HepG2 (cell line): ENCODE measurements around the gene ZDHHC7. TPM values are rescaled to one million over a fixed set of nuclear protein-coding genes. Genes with fewer than 3 reads are reported as not detected.

ENCODE experiments used
- ARNTL ChIP-seq: sonication (generic); formaldehyde crosslinking; IDR thresholded peaks from 2 replicates; pipeline ENCODE4 v1.4.0; 2020; ENCODE audit warnings: mild to moderate bottlenecking, missing genetic modification reagents
- CBX2 ChIP-seq, 2 experiments: fragments of 200-600 bp in 1 of 2; sonication (generic); formaldehyde crosslinking in 1 of 2; IDR thresholded peaks; 2 replicates each; pipeline versions ENCODE4 v1.7.0 to v1.8.1; 2018 to 2022; ENCODE audit warnings: low read depth in 2 of 2, low read length in 1 of 2, mild to moderate bottlenecking in 1 of 2, missing genetic modification reagents in 1 of 2
- CEBPB ChIP-seq: IDR thresholded peaks from 2 replicates; pipeline ENCODE4 v1.6.1; 2011; ENCODE audit warnings: low read depth, low read length, improper control_type of control experiment, borderline replicate concordance
- GLI4 ChIP-seq: sonication (generic); formaldehyde crosslinking; IDR thresholded peaks from 2 replicates; pipeline ENCODE4 v1.5.1; 2020; ENCODE audit warnings: missing genetic modification reagents, mild to moderate bottlenecking, moderate library complexity, borderline replicate concordance
- HDAC2 ChIP-seq: sonication (generic); formaldehyde crosslinking; IDR thresholded peaks from 2 replicates; pipeline ENCODE4 v1.4.0; 2020; ENCODE audit warnings: missing genetic modification reagents
- HOXA3 ChIP-seq: sonication (generic); formaldehyde crosslinking; IDR thresholded peaks from 2 replicates; pipeline ENCODE4 v1.5.0; 2020; ENCODE audit warnings: missing genetic modification reagents
- KDM6A ChIP-seq: IDR thresholded peaks from 2 replicates; pipeline ENCODE4 v1.6.1; 2016; ENCODE audit warnings: low read depth
- KMT2A ChIP-seq: sonication (generic); formaldehyde crosslinking; IDR thresholded peaks from 2 replicates; pipeline ENCODE4 v1.4.0; 2020; ENCODE audit warnings: missing genetic modification reagents
- PAWR ChIP-seq: sonication (generic); formaldehyde crosslinking; IDR thresholded peaks from 2 replicates; pipeline ENCODE4 v1.4.0; 2020; ENCODE audit warnings: missing genetic modification reagents, mild to moderate bottlenecking, borderline replicate concordance
- PHF20 ChIP-seq: sonication (generic); formaldehyde crosslinking; IDR thresholded peaks from 2 replicates; pipeline ENCODE4 v1.5.0; 2020; ENCODE audit warnings: mild to moderate bottlenecking, missing genetic modification reagents
- RFXANK ChIP-seq: IDR thresholded peaks from 2 replicates; pipeline ENCODE4 v1.6.1; 2016
- SIN3B ChIP-seq: fragments of 150-350 bp; IDR thresholded peaks from 2 replicates; pipeline ENCODE4 v1.6.1; 2014; ENCODE audit warnings: low read length
- TAF15 ChIP-seq: fragments of 200-400 bp; formaldehyde crosslinking; IDR thresholded peaks from one replicate; pipeline ENCODE4 v1.6.1; 2018; ENCODE audit warnings: mild to moderate bottlenecking, low read depth, low read length; ENCODE audit not compliant: poor library complexity, severe bottlenecking
- TCF12 ChIP-seq, 2 experiments: fragments of 450-650 bp in 1 of 2; sonication (generic) in 1 of 2; formaldehyde crosslinking in 1 of 2; IDR thresholded peaks; 2 replicates each; pipeline versions ENCODE4 v1.6.1 to v1.8.0; 2017 to 2022; ENCODE audit warnings: antibody characterized with exemption in 1 of 2, mild to moderate bottlenecking in 1 of 2, missing genetic modification reagents in 1 of 2, moderate library complexity in 1 of 2
- TP53 ChIP-seq: sonication (generic); formaldehyde crosslinking; conservative IDR thresholded peaks from 2 replicates; pipeline ENCODE4 v1.4.0; 2020; ENCODE audit warnings: missing genetic modification reagents
- ZNF235 ChIP-seq: sonication (generic); formaldehyde crosslinking; IDR thresholded peaks from 2 replicates; pipeline ENCODE4 v1.8.1; 2023; ENCODE audit warnings: mild to moderate bottlenecking, missing genetic modification reagents, borderline replicate concordance
- ZNF496 ChIP-seq: sonication (generic); formaldehyde crosslinking; IDR thresholded peaks from 2 replicates; pipeline ENCODE4 v1.8.1; 2023; ENCODE audit warnings: mild to moderate bottlenecking, moderate library complexity, missing genetic modification reagents; ENCODE audit not compliant: insufficient replicate concordance
- ZNF605 ChIP-seq: sonication (generic); formaldehyde crosslinking; IDR thresholded peaks from 2 replicates; pipeline ENCODE4 v1.8.0; 2022; ENCODE audit warnings: mild to moderate bottlenecking, missing genetic modification reagents
- ZNF672 ChIP-seq: sonication (generic); formaldehyde crosslinking; IDR thresholded peaks from 2 replicates; pipeline ENCODE4 v1.8.1; 2022; ENCODE audit warnings: missing genetic modification reagents
- ZNF7 ChIP-seq: IDR thresholded peaks from 2 replicates; pipeline ENCODE4 v1.6.1; 2016; ENCODE audit warnings: missing biosample characterization, missing genetic modification reagents
- ZNF776 ChIP-seq: sonication (generic); formaldehyde crosslinking; IDR thresholded peaks from 2 replicates; pipeline ENCODE4 v1.4.0; 2020; ENCODE audit warnings: mild to moderate bottlenecking, missing genetic modification reagents
- ZNF816 ChIP-seq: sonication (generic); formaldehyde crosslinking; IDR thresholded peaks from 2 replicates; pipeline ENCODE4 v1.8.0; 2022; ENCODE audit warnings: missing genetic modification reagents, mild to moderate bottlenecking, borderline replicate concordance
- ZSCAN9 ChIP-seq: IDR thresholded peaks from 2 replicates; pipeline ENCODE4 v1.6.1; 2016; ENCODE audit warnings: borderline replicate concordance
- polyA plus RNA-seq, 8 experiments: library from polyadenylated mRNA; depleted of rRNA in 3 of 8; stranded (reverse) in 7 of 8; unstranded in 1 of 8; fragments of >200 nt; fragmentation: Illumina TruSeq in 4 of 8; extraction: Trizol in 4 of 8; gene quantifications; 2 replicates each; pipeline versions ENCODE4 v1.2.1 to v1.2.3, GENCODE V29; 2011 to 2016; ENCODE audit warnings: low read depth in 4 of 8, missing spikeins in 1 of 8, mixed read lengths in 1 of 8; ENCODE audit not compliant: insufficient read depth in 1 of 8
- total RNA-seq, 5 experiments: library from RNA; depleted of rRNA; stranded (reverse); fragments of >200 nt; fragmentation: Illumina TruSeq; extraction: Trizol; gene quantifications; 2 replicates each; pipeline ENCODE4 v1.2.3, GENCODE V29; 2016; ENCODE audit warnings: low read depth in 1 of 5
- TF ChIP-seq, protein P1 (sequence below): sonication (generic); formaldehyde crosslinking; IDR thresholded peaks from 2 replicates; pipeline ENCODE4 v1.8.0; 2022; ENCODE audit warnings: missing genetic modification reagents, mild to moderate bottlenecking, moderate library complexity, borderline replicate concordance
- TF ChIP-seq, protein P2 (sequence below): sonication (generic); formaldehyde crosslinking; IDR thresholded peaks from 2 replicates; pipeline ENCODE4 v1.4.0; 2020; ENCODE audit warnings: missing genetic modification reagents
- TF ChIP-seq, protein P3 (sequence below): sonication (generic); formaldehyde crosslinking; conservative IDR thresholded peaks from 2 replicates; pipeline ENCODE4 v1.8.0; 2022; ENCODE audit warnings: missing genetic modification reagents

ZDHHC7 gene
- total and polyA plus RNA-seq, 2 of the 13 experiments (the other 11 are each of a cell fraction or from before 2014, with no cell fraction given): 46.8 to 67.6 TPM

DNA sequence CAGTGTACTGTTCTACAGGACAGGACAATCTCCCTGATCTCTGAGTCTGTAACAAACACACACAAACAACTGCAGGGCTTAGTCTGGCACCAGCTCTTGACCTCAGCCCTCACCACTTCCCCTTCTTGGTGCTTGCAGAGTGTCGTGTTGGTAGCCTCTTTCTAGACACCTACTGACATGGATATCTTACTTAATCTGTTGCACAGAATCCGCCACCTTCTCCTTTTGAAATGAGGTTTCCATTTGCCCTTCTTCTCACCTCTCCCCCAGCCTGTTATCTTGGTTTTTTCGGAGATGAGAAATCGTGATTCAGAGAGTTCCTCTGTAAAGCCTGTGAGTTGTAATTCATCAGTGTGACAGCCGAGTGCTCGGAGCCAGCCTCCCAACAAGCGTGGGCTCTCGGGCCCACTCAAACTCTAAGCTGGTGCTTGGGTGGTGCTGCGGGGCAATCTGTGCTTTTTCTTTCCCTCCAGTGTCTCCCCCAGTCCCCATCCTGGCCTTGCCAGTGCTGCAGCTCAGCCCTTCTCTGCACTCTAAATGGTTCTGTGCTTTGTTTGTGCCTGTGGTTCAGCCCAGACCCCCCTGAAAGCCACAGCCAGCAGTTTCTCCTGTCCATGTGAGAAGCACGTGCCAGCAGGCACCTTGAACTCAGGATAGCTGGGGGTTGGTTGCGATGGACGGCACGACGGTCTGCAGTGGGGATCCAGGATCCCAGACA is 44.3 kb upstream of the ZDHHC7 start (continued):
- TF ChIP-seq, protein P1, sequence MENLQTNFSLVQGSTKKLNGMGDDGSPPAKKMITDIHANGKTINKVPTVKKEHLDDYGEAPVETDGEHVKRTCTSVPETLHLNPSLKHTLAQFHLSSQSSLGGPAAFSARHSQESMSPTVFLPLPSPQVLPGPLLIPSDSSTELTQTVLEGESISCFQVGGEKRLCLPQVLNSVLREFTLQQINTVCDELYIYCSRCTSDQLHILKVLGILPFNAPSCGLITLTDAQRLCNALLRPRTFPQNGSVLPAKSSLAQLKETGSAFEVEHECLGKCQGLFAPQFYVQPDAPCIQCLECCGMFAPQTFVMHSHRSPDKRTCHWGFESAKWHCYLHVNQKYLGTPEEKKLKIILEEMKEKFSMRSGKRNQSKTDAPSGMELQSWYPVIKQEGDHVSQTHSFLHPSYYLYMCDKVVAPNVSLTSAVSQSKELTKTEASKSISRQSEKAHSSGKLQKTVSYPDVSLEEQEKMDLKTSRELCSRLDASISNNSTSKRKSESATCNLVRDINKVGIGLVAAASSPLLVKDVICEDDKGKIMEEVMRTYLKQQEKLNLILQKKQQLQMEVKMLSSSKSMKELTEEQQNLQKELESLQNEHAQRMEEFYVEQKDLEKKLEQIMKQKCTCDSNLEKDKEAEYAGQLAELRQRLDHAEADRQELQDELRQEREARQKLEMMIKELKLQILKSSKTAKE (CRISPR knock-in tag): no peak
- TF ChIP-seq, protein P2, sequence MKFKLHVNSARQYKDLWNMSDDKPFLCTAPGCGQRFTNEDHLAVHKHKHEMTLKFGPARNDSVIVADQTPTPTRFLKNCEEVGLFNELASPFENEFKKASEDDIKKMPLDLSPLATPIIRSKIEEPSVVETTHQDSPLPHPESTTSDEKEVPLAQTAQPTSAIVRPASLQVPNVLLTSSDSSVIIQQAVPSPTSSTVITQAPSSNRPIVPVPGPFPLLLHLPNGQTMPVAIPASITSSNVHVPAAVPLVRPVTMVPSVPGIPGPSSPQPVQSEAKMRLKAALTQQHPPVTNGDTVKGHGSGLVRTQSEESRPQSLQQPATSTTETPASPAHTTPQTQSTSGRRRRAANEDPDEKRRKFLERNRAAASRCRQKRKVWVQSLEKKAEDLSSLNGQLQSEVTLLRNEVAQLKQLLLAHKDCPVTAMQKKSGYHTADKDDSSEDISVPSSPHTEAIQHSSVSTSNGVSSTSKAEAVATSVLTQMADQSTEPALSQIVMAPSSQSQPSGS (CRISPR knock-in tag): no peak
- TF ChIP-seq CEBPB (no peak), ZNF605 (peak; percentile 97), ARNTL (CRISPR knock-in tag) (peak; percentile 87), ZNF7 (no peak), ZNF672 (CRISPR knock-in tag) (no peak), KMT2A (CRISPR knock-in tag) (no peak), PHF20 (CRISPR knock-in tag) (no peak), ZSCAN9 (CRISPR knock-in tag) (peak; percentile 38; the same call in 1 of the 2 replicates), ZNF235 (CRISPR knock-in tag) (0 out of 2 replicates have a peak, but pooled peaks have one; percentile 84), ZNF816 (CRISPR knock-in tag) (no peak), HOXA3 (CRISPR knock-in tag) (peak; percentile 54), RFXANK (CRISPR knock-in tag) (no peak), GLI4 (0 out of 2 replicates have a peak, but pooled peaks have one; percentile 3), TP53 (CRISPR knock-in tag) (no peak), TAF15 (no peak), ZNF496 (CRISPR knock-in tag) (no peak), TCF12 (IDR thresholded peaks at IDR 0.05) (no peak), TCF12 (CRISPR knock-in tag; IDR thresholded peaks at IDR 0.05) (no peak), HDAC2 (CRISPR knock-in tag) (no peak), SIN3B (no peak), PAWR (CRISPR knock-in tag) (no peak), ZNF776 (0 out of 2 replicates have a peak, but pooled peaks have one; percentile 47), CBX2 (IDR thresholded peaks at IDR 0.05; ENCODE audit: low read depth, low read length) (no peak), CBX2 (CRISPR knock-in tag; IDR thresholded peaks at IDR 0.05; ENCODE audit: low read depth) (no peak; the same call in 1 of the 2 replicates), KDM6A (CRISPR knock-in tag) (no peak)
- TF ChIP-seq, protein P3, sequence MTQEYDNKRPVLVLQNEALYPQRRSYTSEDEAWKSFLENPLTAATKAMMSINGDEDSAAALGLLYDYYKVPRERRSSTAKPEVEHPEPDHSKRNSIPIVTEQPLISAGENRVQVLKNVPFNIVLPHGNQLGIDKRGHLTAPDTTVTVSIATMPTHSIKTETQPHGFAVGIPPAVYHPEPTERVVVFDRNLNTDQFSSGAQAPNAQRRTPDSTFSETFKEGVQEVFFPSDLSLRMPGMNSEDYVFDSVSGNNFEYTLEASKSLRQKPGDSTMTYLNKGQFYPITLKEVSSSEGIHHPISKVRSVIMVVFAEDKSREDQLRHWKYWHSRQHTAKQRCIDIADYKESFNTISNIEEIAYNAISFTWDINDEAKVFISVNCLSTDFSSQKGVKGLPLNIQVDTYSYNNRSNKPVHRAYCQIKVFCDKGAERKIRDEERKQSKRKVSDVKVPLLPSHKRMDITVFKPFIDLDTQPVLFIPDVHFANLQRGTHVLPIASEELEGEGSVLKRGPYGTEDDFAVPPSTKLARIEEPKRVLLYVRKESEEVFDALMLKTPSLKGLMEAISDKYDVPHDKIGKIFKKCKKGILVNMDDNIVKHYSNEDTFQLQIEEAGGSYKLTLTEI (CRISPR knock-in tag): no peak
